Panc1 (cell line): Measurements from ENCODE around the gene PCSK5. TPM values are rescaled to one million over a fixed set of nuclear protein-coding genes. Genes with fewer than 3 reads are reported as not detected.
"Not testable (repeated sequence)": the region's sequence is repeated elsewhere in the genome, so short reads cannot be mapped to it uniquely, and the experiment has no call there.

ENCODE experiments used
- ATAC-seq: fragments of 200-7000 bp; cut with Tn5 transposase; 2 replicates; pipeline ENCODE4 v1.9.1; 2020; ENCODE audit warnings: mild to moderate bottlenecking, moderate library complexity
- BruUV-seq: library from RNA; stranded (reverse); fragments of 400-500 nt; replicated peaks from 2 replicates; lab custom pipeline; 2021; lab: Mats Ljungman, UMichigan
- CTCF ChIA-PET: fragments of 300-600 bp; sonication (Branson Sonifier 250); formaldehyde crosslinking; loops from one replicate; lab custom pipeline; 2022; ENCODE audit warnings: antibody characterized with exemption; lab: Charles Lee
- POLR2A ChIA-PET: fragments of 300-600 bp; sonication (Branson Sonifier 250); formaldehyde crosslinking; loops from one replicate; lab custom pipeline; 2022; ENCODE audit warnings: antibody characterized with exemption; lab: Charles Lee
- DNase-seq: peaks from one replicate; pipeline ENCODE4 v3.0.0-alpha.2; 2010; ENCODE audit warnings: low read depth, low spot score
- H3K27ac ChIP-seq: 2 replicates; pipeline ENCODE4 v1.5.1; 2011; ENCODE audit warnings: mild to moderate bottlenecking, low read length, inconsistent platforms
- H3K27me3 ChIP-seq: fragments of 200-500 bp; sonication (Bioruptor generic); 2 replicates; pipeline ENCODE4 v1.6.0; 2014; ENCODE audit warnings: low read length, inconsistent platforms; ENCODE audit not compliant: control insufficient read depth, insufficient read depth
- H3K36me3 ChIP-seq: fragments of 200-500 bp; sonication (Bioruptor generic); 2 replicates; pipeline ENCODE4 v1.5.1; 2014; ENCODE audit warnings: inconsistent platforms, mild to moderate bottlenecking, low read length, moderate library complexity; ENCODE audit not compliant: control insufficient read depth, insufficient read depth
- H3K4me1 ChIP-seq: 2 replicates; pipeline ENCODE4 v1.5.1; 2011; ENCODE audit warnings: inconsistent platforms, mild to moderate bottlenecking, low read length, moderate library complexity; ENCODE audit not compliant: control insufficient read depth, insufficient read depth
- H3K4me3 ChIP-seq, 2 experiments: 2 replicates each; pipeline ENCODE4 v1.5.1; 2011 to 2012; ENCODE audit warnings: low read depth in 2 of 2, low read length in 2 of 2, mild to moderate bottlenecking in 2 of 2, inconsistent platforms in 1 of 2, moderate library complexity in 1 of 2
- H3K9me3 ChIP-seq: fragments of 200-500 bp; sonication (Bioruptor generic); 2 replicates; pipeline ENCODE4 v1.5.1; 2014; ENCODE audit warnings: low read depth, mild to moderate bottlenecking, inconsistent platforms, low read length, moderate library complexity; ENCODE audit not compliant: control insufficient read depth, insufficient read depth
- CTCF ChIP-seq: fragments of 450-650 bp; IDR thresholded peaks from 2 replicates; pipeline ENCODE4 v1.5.1; 2017; ENCODE audit warnings: mild to moderate bottlenecking
- POLR2AphosphoS5 ChIP-seq: IDR thresholded peaks from 2 replicates; pipeline ENCODE4 v1.6.1; 2012; ENCODE audit warnings: mild to moderate bottlenecking, low read depth, low read length, moderate library complexity
- SIN3A ChIP-seq: IDR thresholded peaks from 2 replicates; pipeline ENCODE4 v1.6.1; 2012; ENCODE audit warnings: low read depth, mild to moderate bottlenecking, low read length, moderate library complexity, borderline replicate concordance; ENCODE audit not compliant: insufficient read depth
- TCF7L2 ChIP-seq: IDR thresholded peaks from 2 replicates; pipeline ENCODE4 v1.6.1; 2011; ENCODE audit warnings: mild to moderate bottlenecking, low read depth, low read length, inconsistent platforms
- in situ Hi-C: cut with HindIII; loops from 2 replicates; pipeline ENCODE4 v1.10.0; 2016; ENCODE audit warnings: low sequenced_read_pairs, low pct_unique_long_range_greater_than_20kb
- intact Hi-C: fragments of 100-400 bp; cut with micrococcal nuclease; formaldehyde crosslinking; loops from one replicate; pipeline ENCODE4 v1.10.0; 2022; ENCODE audit not compliant: unreplicated experiment
- total RNA-seq: library from RNA; stranded (reverse); gene quantifications from one replicate; pipeline ENCODE4 v1.2.1, GENCODE V29; 2021; ENCODE audit not compliant: unreplicated experiment
- TF ChIP-seq, protein P1 (sequence below), 2 experiments: IDR thresholded peaks; 2 replicates each; pipeline ENCODE4 v1.6.1; 2011 to 2012; ENCODE audit warnings: low read depth in 2 of 2, control low read depth in 1 of 2, low read length in 1 of 2, mild to moderate bottlenecking in 1 of 2, moderate library complexity in 1 of 2; ENCODE audit not compliant: insufficient read depth in 1 of 2

Gene PCSK5
- total RNA-seq, 1 experiment from 2014 or later = 0.21 TPM

GRCh38 chr9:75962013-75962661, 71.7 kb downstream of the PCSK5 start:
- H3K27ac ChIP-seq = no peak overlapping the region
- no peak for DNase-seq
- BruUV-seq = no TSS peak
- POLR2A ChIA-PET = no interaction called here
- in situ Hi-C loops (no loop called here), intact Hi-C loops (no loop called here)
- H3K36me3 ChIP-seq = no peaks in the 10 kb centered on the region
- no peak for ATAC-seq
- no peak overlapping the region for H3K4me3 ChIP-seq
- H3K9me3 ChIP-seq = no peaks in the 10 kb centered on the region
- TF ChIP-seq SIN3A (no peak), POLR2AphosphoS5 (no peak), CTCF (no peak), TCF7L2 (no peak)
- TF ChIP-seq, protein P1, sequence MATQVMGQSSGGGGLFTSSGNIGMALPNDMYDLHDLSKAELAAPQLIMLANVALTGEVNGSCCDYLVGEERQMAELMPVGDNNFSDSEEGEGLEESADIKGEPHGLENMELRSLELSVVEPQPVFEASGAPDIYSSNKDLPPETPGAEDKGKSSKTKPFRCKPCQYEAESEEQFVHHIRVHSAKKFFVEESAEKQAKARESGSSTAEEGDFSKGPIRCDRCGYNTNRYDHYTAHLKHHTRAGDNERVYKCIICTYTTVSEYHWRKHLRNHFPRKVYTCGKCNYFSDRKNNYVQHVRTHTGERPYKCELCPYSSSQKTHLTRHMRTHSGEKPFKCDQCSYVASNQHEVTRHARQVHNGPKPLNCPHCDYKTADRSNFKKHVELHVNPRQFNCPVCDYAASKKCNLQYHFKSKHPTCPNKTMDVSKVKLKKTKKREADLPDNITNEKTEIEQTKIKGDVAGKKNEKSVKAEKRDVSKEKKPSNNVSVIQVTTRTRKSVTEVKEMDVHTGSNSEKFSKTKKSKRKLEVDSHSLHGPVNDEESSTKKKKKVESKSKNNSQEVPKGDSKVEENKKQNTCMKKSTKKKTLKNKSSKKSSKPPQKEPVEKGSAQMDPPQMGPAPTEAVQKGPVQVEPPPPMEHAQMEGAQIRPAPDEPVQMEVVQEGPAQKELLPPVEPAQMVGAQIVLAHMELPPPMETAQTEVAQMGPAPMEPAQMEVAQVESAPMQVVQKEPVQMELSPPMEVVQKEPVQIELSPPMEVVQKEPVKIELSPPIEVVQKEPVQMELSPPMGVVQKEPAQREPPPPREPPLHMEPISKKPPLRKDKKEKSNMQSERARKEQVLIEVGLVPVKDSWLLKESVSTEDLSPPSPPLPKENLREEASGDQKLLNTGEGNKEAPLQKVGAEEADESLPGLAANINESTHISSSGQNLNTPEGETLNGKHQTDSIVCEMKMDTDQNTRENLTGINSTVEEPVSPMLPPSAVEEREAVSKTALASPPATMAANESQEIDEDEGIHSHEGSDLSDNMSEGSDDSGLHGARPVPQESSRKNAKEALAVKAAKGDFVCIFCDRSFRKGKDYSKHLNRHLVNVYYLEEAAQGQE (IDR thresholded peaks at IDR 0.05; ENCODE audit: insufficient read depth in 1 of 2, low read depth in 2 of 2, low read length in 1 of 2) = no peak
- H3K4me1 ChIP-seq = no peaks in the 10 kb centered on the region
- no peaks in the 10 kb centered on the region for H3K27me3 ChIP-seq
- CTCF ChIA-PET = no interaction called here

GRCh38 chr9:75962662-75963036, 72.2 kb downstream of the PCSK5 start:
- ATAC-seq = no peak
- no peak overlapping the region for H3K4me3 ChIP-seq
- H3K9me3 ChIP-seq = no peaks in the 10 kb centered on the region
- no peak for TF ChIP-seq CTCF
- TF ChIP-seq POLR2AphosphoS5 = no peak
- no peak for TF ChIP-seq TCF7L2
- TF ChIP-seq SIN3A = no peak
- TF ChIP-seq, protein P1 (IDR thresholded peaks at IDR 0.05; ENCODE audit: insufficient read depth in 1 of 2, low read depth in 2 of 2, low read length in 1 of 2) = no peak
- no peaks in the 10 kb centered on the region for H3K36me3 ChIP-seq
- in situ Hi-C loops = no loop called here
- POLR2A ChIA-PET = no interaction called here
- no peak for DNase-seq
- H3K27me3 ChIP-seq = no peaks in the 10 kb centered on the region
- intact Hi-C loops = no loop called here
- CTCF ChIA-PET = no interaction called here
- no peaks in the 10 kb centered on the region for H3K4me1 ChIP-seq
- BruUV-seq = no TSS peak
- H3K27ac ChIP-seq = no peak overlapping the region

- H3K9me3 ChIP-seq, H3K27ac ChIP-seq, H3K27me3 ChIP-seq, CTCF ChIA-PET, H3K4me3 ChIP-seq, ATAC-seq, H3K36me3 ChIP-seq, intact Hi-C loops, BruUV-seq, H3K4me1 ChIP-seq, in situ Hi-C loops, POLR2A ChIA-PET, DNase-seq: not testable (repeated sequence)
Observed at GRCh38 chr9:75963321-75963720, 72.8 kb downstream of the PCSK5 start.
